Muscle layer of duodenum (tissue), 2 donors: ENCODE data around the gene TES.
A peak's percentile ranks its signal among the peaks of the same experiment; 100 is the strongest.

Experiments used
- H3K27ac ChIP-seq: one replicate; pipeline ENCODE4 v1.7.0; 2013; ENCODE audit warnings: mild to moderate bottlenecking, low read length
- H3K27me3 ChIP-seq: one replicate; pipeline ENCODE4 v1.7.0; 2013; ENCODE audit warnings: low read depth, mild to moderate bottlenecking, control low read depth, low read length
- H3K36me3 ChIP-seq, 2 donors: one replicate each; pipeline ENCODE4 v1.7.0; 2013; ENCODE audit warnings: low read length in 2 of 2, control low read depth in 1 of 2, mild to moderate bottlenecking in 1 of 2; ENCODE audit not compliant: insufficient read depth in 2 of 2, control insufficient read depth in 1 of 2
- H3K4me1 ChIP-seq, 2 donors: one replicate each; pipeline ENCODE4 v1.7.0; 2013; ENCODE audit warnings: low read length in 2 of 2, mild to moderate bottlenecking in 2 of 2, control low read depth in 1 of 2, moderate library complexity in 1 of 2; ENCODE audit not compliant: insufficient read depth in 2 of 2, control insufficient read depth in 1 of 2
- H3K4me3 ChIP-seq, 2 donors: one replicate each; pipeline ENCODE4 v1.7.0; 2013; ENCODE audit warnings: low read length in 2 of 2, low read depth in 1 of 2, mild to moderate bottlenecking in 1 of 2
- H3K9me3 ChIP-seq, 2 donors: one replicate each; pipeline ENCODE4 v1.7.0; 2013; ENCODE audit warnings: low read length in 2 of 2, control low read depth in 1 of 2, mild to moderate bottlenecking in 1 of 2; ENCODE audit not compliant: control insufficient read depth in 1 of 2
- donor health status: healthy.

Gene TES

GRCh38 chr7:116212869-116213268 lies 2.5 kb downstream of the TES start:
- H3K4me1 ChIP-seq, result peaks cover 6 to 17% of the 10 kb centered on the region in 2 donors
- peak overlapping the region; percentile 99 for H3K27ac ChIP-seq
- H3K27me3 ChIP-seq, result no peaks in the 10 kb centered on the region
- no peaks in the 10 kb centered on the region for H3K9me3 ChIP-seq
- peaks cover 0 to 6% of the 10 kb centered on the region in 2 donors for H3K36me3 ChIP-seq
- peak overlapping the region; percentile 59 to 88 for H3K4me3 ChIP-seq

GRCh38 chr7:116213361-116214130 lies 3.2 kb downstream of the TES start:
- Histone ChIP-seq H3K36me3 (peaks cover 0 to 6% of the 10 kb centered on the region in 2 donors), H3K4me3 (peak overlapping the region; percentile 59 to 88), H3K4me1 (peaks cover 9 to 17% of the 10 kb centered on the region in 2 donors), H3K9me3 (no peaks in the 10 kb centered on the region), H3K27ac (peak overlapping the region; percentile 79), H3K27me3 (no peaks in the 10 kb centered on the region)

- no peaks in the 10 kb centered on the region for H3K9me3 ChIP-seq
- no peaks in the 10 kb centered on the region for H3K27me3 ChIP-seq
- H3K4me3 ChIP-seq, result no peak overlapping the region
- peaks cover 9 to 17% of the 10 kb centered on the region in 2 donors for H3K4me1 ChIP-seq
- peaks cover 0 to 6% of the 10 kb centered on the region in 2 donors for H3K36me3 ChIP-seq
- no peak overlapping the region for H3K27ac ChIP-seq
Measured at GRCh38 chr7:116214921-116215320, 4.6 kb downstream of the TES start.

- peaks cover 0 to 6% of the 10 kb centered on the region in 2 donors for H3K36me3 ChIP-seq
- H3K9me3 ChIP-seq, result no peaks in the 10 kb centered on the region
- H3K4me3 ChIP-seq, result no peak overlapping the region
- no peaks in the 10 kb centered on the region for H3K27me3 ChIP-seq
- H3K4me1 ChIP-seq, result peaks cover 9 to 13% of the 10 kb centered on the region in 2 donors
- no peak overlapping the region for H3K27ac ChIP-seq
Measured at GRCh38 chr7:116215551-116215950, 5.2 kb downstream of the TES start.

- no peak overlapping the region for H3K27ac ChIP-seq
- H3K9me3 ChIP-seq, result no peaks in the 10 kb centered on the region
- peaks cover 0 to 6% of the 10 kb centered on the region in 2 donors for H3K36me3 ChIP-seq
- no peaks in the 10 kb centered on the region for H3K27me3 ChIP-seq
- H3K4me1 ChIP-seq, result peaks cover 9 to 13% of the 10 kb centered on the region in 2 donors
- H3K4me3 ChIP-seq, result no peak overlapping the region
Measured at GRCh38 chr7:116216956-116217571, 6.7 kb downstream of the TES start.

- no peaks in the 10 kb centered on the region for H3K9me3 ChIP-seq
- peaks cover 0 to 4% of the 10 kb centered on the region in 2 donors for H3K36me3 ChIP-seq
- no peaks in the 10 kb centered on the region for H3K27me3 ChIP-seq
- no peak overlapping the region for H3K27ac ChIP-seq
- peaks cover 9 to 13% of the 10 kb centered on the region in 2 donors for H3K4me1 ChIP-seq
- no peak overlapping the region for H3K4me3 ChIP-seq
Measured at GRCh38 chr7:116218051-116218645, 7.8 kb downstream of the TES start.

GRCh38 chr7:116218747-116219146 lies 8.4 kb downstream of the TES start:
- Histone ChIP-seq H3K4me3 (no peak overlapping the region), H3K27me3 (no peaks in the 10 kb centered on the region), H3K27ac (no peak overlapping the region), H3K9me3 (no peaks in the 10 kb centered on the region), H3K4me1 (peaks cover 12 to 13% of the 10 kb centered on the region in 2 donors), H3K36me3 (no peaks in the 10 kb centered on the region)

- H3K4me3 ChIP-seq, result no peak overlapping the region
- H3K9me3 ChIP-seq, result no peaks in the 10 kb centered on the region
- H3K27me3 ChIP-seq, result no peaks in the 10 kb centered on the region
- no peak overlapping the region for H3K27ac ChIP-seq
- H3K36me3 ChIP-seq, result no peaks in the 10 kb centered on the region
- peaks cover 9 to 10% of the 10 kb centered on the region in 2 donors for H3K4me1 ChIP-seq
Measured at GRCh38 chr7:116219288-116219687, 8.9 kb downstream of the TES start.

- Histone ChIP-seq H3K4me3 (no peak overlapping the region), H3K36me3 (no peaks in the 10 kb centered on the region), H3K27ac (no peak overlapping the region), H3K27me3 (no peaks in the 10 kb centered on the region), H3K4me1 (peaks cover 4 to 8% of the 10 kb centered on the region in 2 donors), H3K9me3 (no peaks in the 10 kb centered on the region)
Measured at GRCh38 chr7:116219834-116220233, 9.5 kb downstream of the TES start.

GRCh38 chr7:116222501-116222900 lies 12.2 kb downstream of the TES start:
- no peaks in the 10 kb centered on the region for H3K27me3 ChIP-seq
- H3K9me3 ChIP-seq, result no peaks in the 10 kb centered on the region
- H3K4me1 ChIP-seq, result peaks cover 7 to 8% of the 10 kb centered on the region in 2 donors
- no peaks in the 10 kb centered on the region for H3K36me3 ChIP-seq
- no peak overlapping the region for H3K4me3 ChIP-seq
- H3K27ac ChIP-seq, result no peak overlapping the region

GRCh38 chr7:116223588-116223987 lies 13.2 kb downstream of the TES start:
- no peaks in the 10 kb centered on the region for H3K9me3 ChIP-seq
- H3K27ac ChIP-seq, result no peak overlapping the region
- peaks cover 3 to 5% of the 10 kb centered on the region in 2 donors for H3K4me1 ChIP-seq
- H3K4me3 ChIP-seq, result no peak overlapping the region
- H3K36me3 ChIP-seq, result no peaks in the 10 kb centered on the region
- no peaks in the 10 kb centered on the region for H3K27me3 ChIP-seq
